Prostate gland (tissue), 2 donors: ENCODE measurements around the gene DMGDH.

Experiments
- POLR2A ChIP-seq: fragments of 450-650 bp; IDR thresholded peaks from one replicate; pipeline ENCODE4 v1.6.1; 2016; ENCODE audit warnings: antibody characterized with exemption, mild to moderate bottlenecking
- POLR2AphosphoS5 ChIP-seq: sonication (generic); formaldehyde crosslinking; IDR thresholded peaks from one replicate; pipeline ENCODE4 v1.6.1; 2017; ENCODE audit warnings: antibody characterized with exemption
- TF ChIP-seq, protein P1 (sequence below), 4 experiments: fragments of 200-600 bp in 2 of 4; fragments of 450-650 bp in 2 of 4; sonication (generic) in 2 of 4; IDR thresholded peaks; 1 replicate in 3 of 4; 2 replicates in 1 of 4; pipeline ENCODE4 v1.5.1; 2016 to 2019; ENCODE audit warnings: antibody characterized with exemption in 4 of 4, mild to moderate bottlenecking in 2 of 4, moderate library complexity in 2 of 4

DNA sequence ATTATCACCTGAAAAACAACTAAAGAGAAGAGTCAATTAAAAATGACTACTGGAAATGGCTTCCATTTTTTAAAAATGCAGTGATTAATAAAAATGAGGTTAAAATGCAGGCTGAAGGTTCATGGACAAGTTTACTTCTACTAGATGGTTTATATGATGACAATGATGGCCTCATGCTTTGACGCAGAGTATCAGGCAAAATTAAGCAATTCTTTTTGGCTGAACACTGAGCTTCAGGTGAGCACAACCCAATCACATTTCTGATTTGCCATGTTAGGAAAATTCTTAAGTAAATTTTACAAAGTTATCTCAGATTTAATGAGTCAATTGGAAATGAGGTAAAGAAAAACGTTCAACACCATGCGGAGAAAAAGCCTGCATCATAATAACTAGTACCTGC lies 22.3 kb downstream of the DMGDH start:
- TF ChIP-seq POLR2A (no peak), POLR2AphosphoS5 (no peak)
- TF ChIP-seq, protein P1, sequence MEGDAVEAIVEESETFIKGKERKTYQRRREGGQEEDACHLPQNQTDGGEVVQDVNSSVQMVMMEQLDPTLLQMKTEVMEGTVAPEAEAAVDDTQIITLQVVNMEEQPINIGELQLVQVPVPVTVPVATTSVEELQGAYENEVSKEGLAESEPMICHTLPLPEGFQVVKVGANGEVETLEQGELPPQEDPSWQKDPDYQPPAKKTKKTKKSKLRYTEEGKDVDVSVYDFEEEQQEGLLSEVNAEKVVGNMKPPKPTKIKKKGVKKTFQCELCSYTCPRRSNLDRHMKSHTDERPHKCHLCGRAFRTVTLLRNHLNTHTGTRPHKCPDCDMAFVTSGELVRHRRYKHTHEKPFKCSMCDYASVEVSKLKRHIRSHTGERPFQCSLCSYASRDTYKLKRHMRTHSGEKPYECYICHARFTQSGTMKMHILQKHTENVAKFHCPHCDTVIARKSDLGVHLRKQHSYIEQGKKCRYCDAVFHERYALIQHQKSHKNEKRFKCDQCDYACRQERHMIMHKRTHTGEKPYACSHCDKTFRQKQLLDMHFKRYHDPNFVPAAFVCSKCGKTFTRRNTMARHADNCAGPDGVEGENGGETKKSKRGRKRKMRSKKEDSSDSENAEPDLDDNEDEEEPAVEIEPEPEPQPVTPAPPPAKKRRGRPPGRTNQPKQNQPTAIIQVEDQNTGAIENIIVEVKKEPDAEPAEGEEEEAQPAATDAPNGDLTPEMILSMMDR (IDR thresholded peaks at IDR 0.05): no peak
